HL-60 (cell line): ENCODE data around the gene IP6K2.
"Not testable (repeated sequence)": the region's sequence is repeated elsewhere in the genome, so short reads cannot be mapped to it uniquely, and the experiment has no call there.

Source experiments
- CTCF ChIP-seq: IDR thresholded peaks from one replicate; pipeline ENCODE4 v1.5.1; 2011; ENCODE audit warnings: low read length, control low read depth, inconsistent platforms; ENCODE audit not compliant: insufficient read depth
- GABPA ChIP-seq: IDR thresholded peaks from 2 replicates; pipeline ENCODE4 v1.6.1; 2012; ENCODE audit warnings: low read depth
- POLR2AphosphoS5 ChIP-seq: IDR thresholded peaks from 2 replicates; pipeline ENCODE4 v1.6.1; 2012; ENCODE audit warnings: low read depth
- TF ChIP-seq, protein P1 (sequence below): IDR thresholded peaks from 2 replicates; pipeline ENCODE4 v1.6.1; 2012; ENCODE audit warnings: low read depth; ENCODE audit not compliant: insufficient replicate concordance

DNA sequence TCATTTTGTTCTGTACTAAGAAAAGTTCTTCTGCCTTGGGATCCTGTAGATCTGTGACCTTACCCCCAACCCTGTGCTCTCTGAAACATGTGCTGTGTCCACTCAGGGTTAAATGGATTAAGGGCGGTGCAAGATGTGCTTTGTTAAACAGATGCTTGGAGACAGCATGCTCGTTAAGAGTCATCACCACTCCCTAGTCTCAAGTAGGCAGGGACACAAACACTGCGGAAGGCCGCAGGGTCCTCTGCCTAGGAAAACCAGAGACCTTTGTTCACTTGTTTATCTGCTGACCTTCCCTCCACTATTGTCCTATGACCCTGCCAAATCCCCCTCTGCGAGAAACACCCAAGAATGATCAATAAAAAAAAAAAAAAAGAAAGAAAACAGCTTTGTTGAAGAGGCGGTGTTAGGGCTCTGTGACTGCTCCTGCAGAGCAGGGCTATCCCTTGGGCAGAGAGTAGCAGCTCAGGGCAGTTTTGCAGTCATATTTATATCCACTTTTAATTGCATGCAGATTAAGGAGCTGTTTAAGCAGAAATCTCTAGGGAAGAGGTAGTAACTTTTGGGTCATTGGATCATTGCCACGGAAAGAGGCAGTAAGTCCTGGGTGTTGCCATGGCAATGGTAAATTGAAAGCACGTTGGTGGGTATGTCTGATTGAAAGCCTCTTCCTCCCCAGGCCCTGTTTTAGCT lies 18.2 kb upstream of the IP6K2 start:
- not testable (repeated sequence) for TF ChIP-seq CTCF, POLR2AphosphoS5, GABPA
- TF ChIP-seq, protein P1, sequence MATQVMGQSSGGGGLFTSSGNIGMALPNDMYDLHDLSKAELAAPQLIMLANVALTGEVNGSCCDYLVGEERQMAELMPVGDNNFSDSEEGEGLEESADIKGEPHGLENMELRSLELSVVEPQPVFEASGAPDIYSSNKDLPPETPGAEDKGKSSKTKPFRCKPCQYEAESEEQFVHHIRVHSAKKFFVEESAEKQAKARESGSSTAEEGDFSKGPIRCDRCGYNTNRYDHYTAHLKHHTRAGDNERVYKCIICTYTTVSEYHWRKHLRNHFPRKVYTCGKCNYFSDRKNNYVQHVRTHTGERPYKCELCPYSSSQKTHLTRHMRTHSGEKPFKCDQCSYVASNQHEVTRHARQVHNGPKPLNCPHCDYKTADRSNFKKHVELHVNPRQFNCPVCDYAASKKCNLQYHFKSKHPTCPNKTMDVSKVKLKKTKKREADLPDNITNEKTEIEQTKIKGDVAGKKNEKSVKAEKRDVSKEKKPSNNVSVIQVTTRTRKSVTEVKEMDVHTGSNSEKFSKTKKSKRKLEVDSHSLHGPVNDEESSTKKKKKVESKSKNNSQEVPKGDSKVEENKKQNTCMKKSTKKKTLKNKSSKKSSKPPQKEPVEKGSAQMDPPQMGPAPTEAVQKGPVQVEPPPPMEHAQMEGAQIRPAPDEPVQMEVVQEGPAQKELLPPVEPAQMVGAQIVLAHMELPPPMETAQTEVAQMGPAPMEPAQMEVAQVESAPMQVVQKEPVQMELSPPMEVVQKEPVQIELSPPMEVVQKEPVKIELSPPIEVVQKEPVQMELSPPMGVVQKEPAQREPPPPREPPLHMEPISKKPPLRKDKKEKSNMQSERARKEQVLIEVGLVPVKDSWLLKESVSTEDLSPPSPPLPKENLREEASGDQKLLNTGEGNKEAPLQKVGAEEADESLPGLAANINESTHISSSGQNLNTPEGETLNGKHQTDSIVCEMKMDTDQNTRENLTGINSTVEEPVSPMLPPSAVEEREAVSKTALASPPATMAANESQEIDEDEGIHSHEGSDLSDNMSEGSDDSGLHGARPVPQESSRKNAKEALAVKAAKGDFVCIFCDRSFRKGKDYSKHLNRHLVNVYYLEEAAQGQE, result not testable (repeated sequence)
